Nephron progenitor cell (in vitro differentiated cells): ENCODE results near the gene OGG1.

ENCODE experiments used
- DNase-seq: peaks from one replicate; pipeline ENCODE4 v3.0.0; 2021
- H3K27ac Mint-ChIP-seq: 2 replicates; pipeline ENCODE4 v1.8.0; 2021; ENCODE audit warnings: mild to moderate bottlenecking, moderate library complexity, mixed read lengths
- H3K27me3 Mint-ChIP-seq: 2 replicates; pipeline ENCODE4 v1.8.0; 2021; ENCODE audit warnings: mild to moderate bottlenecking, low read depth, mixed read lengths; ENCODE audit not compliant: poor library complexity
- H3K36me3 Mint-ChIP-seq: 2 replicates; pipeline ENCODE4 v1.8.0; 2021; ENCODE audit warnings: low read depth, mixed read lengths
- H3K4me1 Mint-ChIP-seq: 2 replicates; pipeline ENCODE4 v1.8.0; 2021; ENCODE audit warnings: mixed read lengths
- H3K4me3 Mint-ChIP-seq: 2 replicates; pipeline ENCODE4 v1.8.0; 2021; ENCODE audit warnings: mild to moderate bottlenecking, moderate library complexity, mixed read lengths
- H3K9me3 Mint-ChIP-seq: 2 replicates; pipeline ENCODE4 v1.8.0; 2021; ENCODE audit warnings: mild to moderate bottlenecking, moderate library complexity, mixed read lengths
- CTCF ChIP-seq: fragments of 200-600 bp; sonication (generic); IDR thresholded peaks from 2 replicates; pipeline ENCODE4 v1.5.0; 2021; ENCODE audit warnings: antibody characterized with exemption

Gene OGG1

GRCh38 chr3:9785602-9786001 is 35.9 kb downstream of the OGG1 start:
- no peaks in the 10 kb centered on the region for H3K27me3 Mint-ChIP-seq
- no peak for DNase-seq
- no peaks in the 10 kb centered on the region for H3K9me3 Mint-ChIP-seq
- peaks cover 81% of the 10 kb centered on the region for H3K36me3 Mint-ChIP-seq
- TF ChIP-seq CTCF: no peak
- no peak overlapping the region for H3K27ac Mint-ChIP-seq
- H3K4me1 Mint-ChIP-seq: peaks cover 5% of the 10 kb centered on the region
- H3K4me3 Mint-ChIP-seq: no peak overlapping the region

- peaks cover 77% of the 10 kb centered on the region for H3K36me3 Mint-ChIP-seq
- no peaks in the 10 kb centered on the region for H3K9me3 Mint-ChIP-seq
- no peak overlapping the region for H3K27ac Mint-ChIP-seq
- no peaks in the 10 kb centered on the region for H3K27me3 Mint-ChIP-seq
- H3K4me1 Mint-ChIP-seq: peaks cover 5% of the 10 kb centered on the region
- TF ChIP-seq CTCF: no peak
- no peak for DNase-seq
- no peak overlapping the region for H3K4me3 Mint-ChIP-seq
Observed at GRCh38 chr3:9786209-9786739, 36.5 kb downstream of the OGG1 start.

- Mint-ChIP-seq H3K27ac (no peak overlapping the region), H3K27me3 (no peaks in the 10 kb centered on the region), H3K9me3 (no peaks in the 10 kb centered on the region), H3K4me1 (peaks cover 10% of the 10 kb centered on the region), H3K4me3 (no peak overlapping the region), H3K36me3 (peaks cover 73% of the 10 kb centered on the region)
- no peak for DNase-seq
- TF ChIP-seq CTCF: peak; percentile 27
Observed at GRCh38 chr3:9786825-9787669, 37.3 kb downstream of the OGG1 start.

- H3K4me3 Mint-ChIP-seq: no peak overlapping the region
- no peak for TF ChIP-seq CTCF
- H3K36me3 Mint-ChIP-seq: peaks cover 66% of the 10 kb centered on the region
- no peaks in the 10 kb centered on the region for H3K9me3 Mint-ChIP-seq
- no peaks in the 10 kb centered on the region for H3K27me3 Mint-ChIP-seq
- H3K27ac Mint-ChIP-seq: peak overlapping the region; percentile 58
- H3K4me1 Mint-ChIP-seq: peaks cover 7% of the 10 kb centered on the region
- DNase-seq: no peak
Observed at GRCh38 chr3:9787714-9788113, 38.0 kb downstream of the OGG1 start.

GRCh38 chr3:9791127-9791526 is 41.4 kb downstream of the OGG1 start:
- H3K27me3 Mint-ChIP-seq: no peaks in the 10 kb centered on the region
- peaks cover 26% of the 10 kb centered on the region for H3K4me1 Mint-ChIP-seq
- TF ChIP-seq CTCF: no peak
- peak overlapping the region; percentile 98 for H3K4me3 Mint-ChIP-seq
- H3K27ac Mint-ChIP-seq: no peak overlapping the region
- DNase-seq: no peak
- peaks cover 51% of the 10 kb centered on the region for H3K36me3 Mint-ChIP-seq
- H3K9me3 Mint-ChIP-seq: no peaks in the 10 kb centered on the region
